ENCODE results near the gene PDE11A. TPM values are rescaled to one million over a fixed set of nuclear protein-coding genes. Genes with fewer than 3 reads are reported as not detected.

Gene PDE11A
- total and polyA plus RNA-seq, 3 donors from 2014 or later = 2.2 to 7.8 (median 3.3) TPM

DNA sequence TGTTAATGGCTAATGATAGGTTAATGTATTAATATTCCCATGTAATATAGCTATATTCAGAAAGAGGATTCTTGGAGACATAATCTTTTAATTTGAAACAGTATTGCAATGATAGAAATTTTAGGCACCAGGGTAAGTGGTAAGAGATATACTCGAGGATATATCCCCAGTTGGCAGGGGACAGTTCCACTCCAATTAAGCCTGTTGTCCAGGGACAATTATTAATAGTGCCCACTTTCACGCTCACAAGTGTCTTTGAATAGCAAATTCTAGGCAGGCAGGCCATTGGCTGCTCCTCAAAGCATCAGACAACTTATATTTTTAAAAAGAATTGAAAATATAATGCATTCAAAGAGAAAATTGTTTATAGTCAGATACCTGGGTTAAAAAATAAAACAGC, 190.7 kb downstream of the PDE11A start:
- H3K4me3 ChIP-seq = no peak overlapping the region
- no peaks in the 10 kb centered on the region for H3K36me3 ChIP-seq (ENCODE audit: low read depth, missing control alignments)
- 81 to 84% methylated on average over 2 of the region's 2 CpGs for whole genome bisulfite sequencing, 2 donors
- no peak for DNase-seq
- intact Hi-C loops (cut with DNase I; ENCODE audit: low total_unique reads) = no loop called here
- no peak for TF ChIP-seq POLR2A (IDR thresholded peaks at IDR 0.05)
- no peaks in the 10 kb centered on the region for H3K27me3 ChIP-seq
- no peaks in the 10 kb centered on the region for H3K4me1 ChIP-seq
- no peaks in the 10 kb centered on the region for H3K9me3 ChIP-seq
- no peak overlapping the region for H3K27ac ChIP-seq

DNA sequence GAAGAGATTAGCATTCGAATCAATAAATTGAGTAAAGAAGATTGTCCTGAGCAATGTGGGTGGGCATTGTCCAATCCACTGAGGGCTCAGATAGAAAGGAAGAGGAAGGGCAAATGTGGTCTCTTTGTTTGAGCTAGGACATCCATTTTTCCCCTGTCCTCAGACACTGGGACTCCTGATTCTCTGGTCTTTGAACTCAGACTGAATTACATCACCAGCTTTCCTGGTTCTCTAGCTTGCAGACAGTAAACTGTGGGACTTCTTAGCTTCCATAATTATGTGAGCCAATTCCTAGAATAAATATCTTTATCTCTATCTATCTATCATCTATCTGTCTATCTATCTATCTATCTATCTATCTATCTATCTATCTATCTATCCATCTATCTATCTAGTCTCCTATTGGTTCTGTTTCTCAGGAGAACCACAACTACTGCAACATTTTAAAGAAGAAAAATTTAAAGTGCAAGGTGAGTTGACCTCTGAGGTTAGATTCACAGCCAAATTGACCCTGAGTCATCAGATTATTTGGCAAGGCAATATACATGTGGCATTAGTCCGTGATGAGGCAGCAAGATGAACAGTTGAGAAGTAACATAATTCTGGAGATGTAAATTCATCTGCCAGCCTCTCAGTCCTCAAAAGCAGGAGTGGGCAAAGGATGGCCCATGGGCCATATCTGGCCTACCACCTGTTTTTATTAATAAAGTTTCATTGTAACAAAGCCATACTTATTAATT, 191.4 kb downstream of the PDE11A start:
- H3K27me3 ChIP-seq = no peaks in the 10 kb centered on the region
- DNase-seq = no peak
- 80 to 85% methylated on average over 2 of the region's 2 CpGs for WGBS, 2 donors
- no peaks in the 10 kb centered on the region for H3K36me3 ChIP-seq (ENCODE audit: low read depth, missing control alignments)
- TF ChIP-seq POLR2A (IDR thresholded peaks at IDR 0.05) = no peak
- TF ChIP-seq, protein P1, sequence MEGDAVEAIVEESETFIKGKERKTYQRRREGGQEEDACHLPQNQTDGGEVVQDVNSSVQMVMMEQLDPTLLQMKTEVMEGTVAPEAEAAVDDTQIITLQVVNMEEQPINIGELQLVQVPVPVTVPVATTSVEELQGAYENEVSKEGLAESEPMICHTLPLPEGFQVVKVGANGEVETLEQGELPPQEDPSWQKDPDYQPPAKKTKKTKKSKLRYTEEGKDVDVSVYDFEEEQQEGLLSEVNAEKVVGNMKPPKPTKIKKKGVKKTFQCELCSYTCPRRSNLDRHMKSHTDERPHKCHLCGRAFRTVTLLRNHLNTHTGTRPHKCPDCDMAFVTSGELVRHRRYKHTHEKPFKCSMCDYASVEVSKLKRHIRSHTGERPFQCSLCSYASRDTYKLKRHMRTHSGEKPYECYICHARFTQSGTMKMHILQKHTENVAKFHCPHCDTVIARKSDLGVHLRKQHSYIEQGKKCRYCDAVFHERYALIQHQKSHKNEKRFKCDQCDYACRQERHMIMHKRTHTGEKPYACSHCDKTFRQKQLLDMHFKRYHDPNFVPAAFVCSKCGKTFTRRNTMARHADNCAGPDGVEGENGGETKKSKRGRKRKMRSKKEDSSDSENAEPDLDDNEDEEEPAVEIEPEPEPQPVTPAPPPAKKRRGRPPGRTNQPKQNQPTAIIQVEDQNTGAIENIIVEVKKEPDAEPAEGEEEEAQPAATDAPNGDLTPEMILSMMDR (IDR thresholded peaks at IDR 0.05) = no peak
- no peak overlapping the region for H3K27ac ChIP-seq
- no peak overlapping the region for H3K4me3 ChIP-seq
- intact Hi-C loops (cut with DNase I; ENCODE audit: low total_unique reads) = no loop called here
- H3K9me3 ChIP-seq = no peaks in the 10 kb centered on the region
- H3K4me1 ChIP-seq = no peaks in the 10 kb centered on the region

DNA sequence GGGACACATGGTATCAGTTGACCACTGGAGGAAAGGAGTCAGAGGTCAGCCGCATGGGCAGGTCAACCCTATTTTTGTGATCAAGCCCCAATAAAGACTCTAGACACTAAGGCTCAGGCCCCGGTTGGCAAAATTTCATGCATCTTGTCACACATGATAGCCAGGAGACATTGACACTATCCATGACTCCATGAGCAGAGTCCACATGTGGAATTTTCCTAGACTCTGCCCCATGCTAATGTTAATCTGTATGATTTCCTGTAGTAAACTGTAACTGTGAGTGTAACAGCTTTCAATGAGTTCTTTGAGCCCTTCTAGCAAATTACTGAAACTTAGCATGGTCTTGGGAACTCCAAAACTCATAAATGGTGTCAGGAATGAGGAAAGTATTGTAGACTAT, 192.3 kb downstream of the PDE11A start:
- intact Hi-C loops (cut with DNase I; ENCODE audit: low total_unique reads) = no loop called here
- Histone ChIP-seq H3K4me3 (no peak overlapping the region), H3K27me3 (no peaks in the 10 kb centered on the region), H3K27ac (no peak overlapping the region), H3K36me3 (ENCODE audit: low read depth, missing control alignments) (no peaks in the 10 kb centered on the region), H3K9me3 (no peaks in the 10 kb centered on the region), H3K4me1 (no peaks in the 10 kb centered on the region)
- 94 to 98% methylated on average over 2 of the region's 2 CpGs for WGBS, 2 donors
- DNase-seq = no peak
- no peak for TF ChIP-seq POLR2A (IDR thresholded peaks at IDR 0.05)
- TF ChIP-seq, protein P1 (IDR thresholded peaks at IDR 0.05) = no peak

DNA sequence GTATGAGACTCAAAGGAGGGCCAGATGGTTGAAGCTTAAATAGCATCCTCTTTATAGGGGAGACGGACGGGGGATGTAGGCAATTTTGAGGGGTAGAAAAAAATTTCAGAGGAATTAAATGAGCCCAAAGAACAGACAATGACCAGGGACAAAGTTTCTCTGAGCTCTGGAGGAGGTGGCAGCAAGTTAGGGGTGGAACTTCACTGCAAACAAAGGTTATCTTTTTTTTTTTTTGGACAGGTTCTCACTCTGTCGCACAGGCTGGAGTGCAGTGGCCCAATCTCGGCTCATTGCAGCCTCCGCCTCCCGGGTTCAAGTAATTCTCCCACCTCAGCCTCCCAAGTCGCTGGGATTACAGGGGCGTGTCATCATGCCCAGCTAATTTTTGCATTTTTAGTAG, 195.6 kb downstream of the PDE11A start:
- intact Hi-C loops (cut with DNase I; ENCODE audit: low total_unique reads) = no loop called here
- no peak for TF ChIP-seq POLR2A (IDR thresholded peaks at IDR 0.05)
- TF ChIP-seq, protein P1 (IDR thresholded peaks at IDR 0.05) = no peak
- DNase-seq = no peak
- Histone ChIP-seq H3K27ac (no peak overlapping the region), H3K36me3 (ENCODE audit: low read depth, missing control alignments) (no peaks in the 10 kb centered on the region), H3K4me1 (no peaks in the 10 kb centered on the region), H3K27me3 (no peaks in the 10 kb centered on the region), H3K9me3 (no peaks in the 10 kb centered on the region), H3K4me3 (no peak overlapping the region)
- 88% methylated on average over 8 of the region's 8 CpGs for WGBS, 2 donors

DNA sequence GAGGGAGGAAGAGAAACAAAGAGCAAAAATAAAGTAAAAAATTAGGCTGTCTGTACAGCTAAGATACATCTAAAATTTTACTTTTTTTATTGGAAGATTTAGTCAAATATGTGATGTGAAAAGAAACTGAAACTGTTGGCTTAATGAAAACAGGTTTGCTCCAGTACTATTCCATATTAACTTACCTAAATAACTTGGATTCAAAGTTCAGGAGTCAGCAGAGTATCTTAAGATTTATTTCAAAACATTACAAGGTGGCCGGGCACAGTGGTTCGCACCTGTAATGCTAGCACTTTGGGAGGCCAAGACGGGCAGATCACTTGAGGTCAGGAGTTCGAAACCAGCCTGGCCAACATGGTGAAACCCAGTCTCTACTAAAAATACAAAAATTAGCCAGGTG, 197.9 kb downstream of the PDE11A start:
- no peak for DNase-seq
- Histone ChIP-seq H3K27ac (no peak overlapping the region), H3K36me3 (ENCODE audit: low read depth, missing control alignments) (no peaks in the 10 kb centered on the region), H3K27me3 (no peaks in the 10 kb centered on the region), H3K9me3 (no peaks in the 10 kb centered on the region), H3K4me1 (no peaks in the 10 kb centered on the region), H3K4me3 (no peak overlapping the region)
- no peak for TF ChIP-seq POLR2A (IDR thresholded peaks at IDR 0.05)
- TF ChIP-seq, protein P1 (IDR thresholded peaks at IDR 0.05) = no peak
- 94 to 98% methylated on average over 4 of the region's 4 CpGs for WGBS, 2 donors
- intact Hi-C loops (cut with DNase I; ENCODE audit: low total_unique reads) = no loop called here
